GM18505 (cell line): Measurements from ENCODE around the gene ST6GALNAC2.
"Not testable (repeated sequence)": the region's sequence is repeated elsewhere in the genome, so short reads cannot be mapped to it uniquely, and the experiment has no call there.

ENCODE experiments used
- ATAC-seq: cut with Tn5 transposase; IDR thresholded peaks from one replicate; pipeline ENCODE4 v1.9.1; 2021; ENCODE audit not compliant: unreplicated experiment
- POLR2A ChIP-seq: IDR thresholded peaks from 4 replicates; pipeline ENCODE4 v1.6.1; 2011; ENCODE audit warnings: borderline replicate concordance; ENCODE audit not compliant: insufficient read depth, insufficient read length; ENCODE audit errors: extremely low read depth

Gene ST6GALNAC2

DNA sequence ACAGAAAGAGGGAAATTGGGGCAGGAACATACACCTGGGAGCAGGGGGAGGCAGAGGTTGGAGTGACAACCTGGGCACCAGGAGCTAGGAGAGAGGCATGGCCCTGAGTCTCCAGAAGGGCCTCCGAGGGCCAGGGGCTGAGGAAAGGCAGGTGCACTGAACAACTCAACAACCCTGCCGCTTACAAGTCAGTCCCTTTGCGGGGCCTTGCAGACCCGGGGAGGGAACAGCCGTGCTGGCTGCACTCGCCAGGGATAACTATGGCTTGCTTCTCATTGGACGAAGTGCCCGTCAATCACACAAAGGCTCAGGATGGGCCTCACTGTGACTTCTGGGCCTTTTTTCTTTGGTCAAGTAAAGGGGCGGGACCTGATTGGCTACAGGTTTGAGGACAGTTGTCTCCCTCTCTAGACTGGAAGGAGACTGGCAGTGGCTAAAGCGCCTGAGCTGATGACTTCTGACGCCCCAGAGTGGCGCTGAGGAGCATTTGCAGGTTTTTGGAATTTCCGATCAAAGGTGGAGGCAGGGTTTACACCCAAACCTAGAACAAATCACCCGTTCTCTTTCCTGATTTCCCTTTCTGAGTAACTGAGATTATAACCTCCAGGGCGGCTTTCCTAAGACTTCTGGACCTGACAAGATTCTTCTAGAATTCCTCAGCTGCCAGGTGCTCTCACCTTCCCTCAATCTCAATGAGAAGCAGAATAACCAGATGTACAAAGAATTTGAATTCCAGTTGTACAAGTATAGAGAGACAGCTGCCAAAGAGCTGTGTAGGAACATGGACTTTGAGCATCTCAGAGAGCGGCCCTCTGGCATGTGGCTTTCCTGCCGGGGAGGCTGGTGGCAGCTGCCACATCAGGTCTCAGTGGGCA is 27.6 kb upstream of the ST6GALNAC2 start:
- TF ChIP-seq POLR2A, result no peak
- no peak for ATAC-seq

DNA sequence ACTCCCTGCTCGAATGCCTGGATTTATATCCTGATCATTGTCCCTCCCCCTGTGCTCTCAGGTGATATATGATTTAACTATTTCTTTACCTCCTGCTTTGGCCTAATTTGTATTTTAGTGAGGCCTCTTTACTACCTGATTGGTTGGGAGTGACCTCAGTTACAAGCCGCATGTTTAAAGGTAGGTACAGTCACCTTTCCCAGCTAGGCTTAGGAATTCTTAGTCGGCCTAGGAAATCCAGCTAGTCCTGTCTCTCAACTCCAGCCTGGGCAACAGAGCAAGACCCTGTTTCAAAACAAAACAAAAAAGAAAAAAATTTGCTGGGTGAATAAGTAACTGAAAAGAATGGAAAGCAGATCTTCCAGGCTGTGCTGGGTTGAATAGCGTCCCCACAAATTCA is 26.8 kb upstream of the ST6GALNAC2 start:
- no peak for TF ChIP-seq POLR2A
- ATAC-seq, result no peak

- TF ChIP-seq POLR2A, result no peak
- ATAC-seq, result no peak
Observed at GRCh38 chr17:76611758-76612157, 26.1 kb upstream of the ST6GALNAC2 start.

DNA sequence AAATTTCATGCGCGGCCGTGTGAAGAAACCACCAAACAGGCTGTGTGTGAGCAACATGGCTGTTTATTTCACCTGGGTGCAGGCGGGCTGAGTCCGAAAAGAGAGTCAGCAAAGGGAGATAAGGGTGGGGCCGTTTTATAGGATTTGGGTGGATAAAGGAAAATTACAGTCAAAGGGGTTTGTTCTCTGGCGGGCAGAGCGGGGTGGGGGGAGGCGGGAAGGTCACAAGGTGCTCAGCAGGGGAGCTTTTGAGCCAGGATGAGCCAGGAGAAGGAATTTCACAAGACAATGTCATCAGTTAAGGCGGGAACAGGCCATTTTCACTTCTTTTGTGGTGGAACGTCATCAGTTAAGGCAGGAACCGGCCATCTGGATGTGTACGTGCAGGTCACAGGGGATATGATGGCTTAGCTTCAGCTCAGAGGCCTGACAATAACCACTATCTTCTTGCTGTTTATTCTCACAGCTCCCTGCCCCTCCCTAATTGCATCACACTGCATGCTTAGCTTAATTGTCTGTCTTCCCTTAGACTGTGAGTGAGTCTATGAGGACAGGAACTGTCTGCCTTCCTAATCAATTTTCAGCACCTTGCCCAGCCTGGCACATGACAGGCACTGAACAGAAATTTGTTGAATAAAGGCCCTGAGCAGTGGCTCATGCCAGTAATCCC is 25.6 kb upstream of the ST6GALNAC2 start:
- ATAC-seq, result not testable (repeated sequence)

DNA sequence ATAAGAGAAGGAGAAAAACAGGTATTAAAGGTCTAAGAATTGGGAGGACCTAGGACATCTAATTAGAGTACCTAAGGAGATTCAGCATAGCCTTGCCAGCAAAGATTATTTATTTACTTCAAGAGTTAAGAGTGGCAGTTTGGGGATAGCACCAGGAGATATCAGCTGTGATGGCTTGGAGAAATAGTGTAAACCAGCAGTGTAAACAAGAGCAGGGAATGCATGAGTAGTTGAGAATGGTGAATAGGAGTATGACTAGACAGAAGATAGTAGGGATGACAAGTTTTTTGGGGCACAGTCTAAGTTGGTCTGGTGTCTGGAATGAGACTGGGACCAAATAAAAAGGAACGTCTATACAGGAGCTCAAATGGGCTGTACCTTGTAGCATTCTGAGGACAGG is 21.0 kb upstream of the ST6GALNAC2 start:
- ATAC-seq, result not testable (repeated sequence)

- TF ChIP-seq POLR2A, result no peak
- no peak for ATAC-seq
Observed at GRCh38 chr17:76601065-76601464, 15.4 kb upstream of the ST6GALNAC2 start.

DNA sequence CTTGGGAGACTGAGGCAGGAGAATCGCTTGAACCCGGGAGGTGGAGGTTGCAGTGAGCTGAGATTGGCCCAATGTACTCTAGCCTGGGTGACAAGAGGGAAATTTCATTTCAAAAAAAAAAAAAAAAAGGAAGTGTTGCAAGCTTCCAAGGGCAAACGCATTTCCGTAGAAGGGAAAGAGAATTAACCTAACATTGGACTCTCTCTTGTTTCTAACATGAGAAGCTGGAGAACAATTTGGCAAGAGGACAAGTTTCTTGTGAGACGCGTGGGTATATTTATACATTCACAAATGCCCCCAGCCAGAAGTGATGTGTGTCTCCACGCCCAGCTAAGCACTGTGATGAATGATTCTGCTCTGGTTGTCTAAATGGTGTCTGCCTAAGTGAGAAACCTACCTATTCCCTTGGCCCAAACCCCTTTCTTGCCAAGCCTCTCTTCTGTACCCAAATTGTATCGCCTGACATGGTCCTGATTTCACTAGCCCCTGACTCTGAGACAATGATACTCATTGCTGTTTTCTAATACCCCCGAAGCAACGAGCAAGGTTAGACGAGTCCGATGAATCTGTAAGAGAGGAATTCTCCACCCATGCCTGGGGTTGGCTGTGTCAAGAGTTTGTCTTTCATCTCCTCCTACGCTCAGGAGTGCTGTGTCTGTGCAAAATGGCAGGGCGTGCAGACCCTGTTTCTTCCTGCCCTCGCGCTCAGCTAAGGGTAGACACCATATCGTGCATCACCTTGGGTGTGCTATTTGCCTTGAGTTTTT is 14.2 kb upstream of the ST6GALNAC2 start:
- no peak for TF ChIP-seq POLR2A
- ATAC-seq, result no peak

DNA sequence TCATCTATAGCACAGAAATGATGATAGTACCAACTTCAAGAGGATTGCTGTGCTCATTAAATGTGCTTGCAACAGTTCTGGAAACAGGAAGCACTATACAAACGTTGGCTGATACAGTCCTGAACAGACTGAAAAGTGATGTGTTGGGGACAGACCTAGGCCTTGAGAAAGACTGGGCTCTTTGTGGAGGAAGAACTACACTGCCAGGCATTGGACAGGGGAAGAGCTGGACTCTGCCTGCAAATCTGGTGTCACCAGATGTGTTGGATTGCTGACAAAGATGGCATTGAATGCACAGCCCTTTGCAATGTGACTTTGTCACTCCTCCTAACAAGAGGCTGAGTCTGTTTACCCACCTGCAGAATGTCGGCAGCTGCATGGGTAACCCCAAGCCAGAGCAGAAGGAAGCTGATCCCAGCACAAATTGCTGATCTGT is 12.4 kb upstream of the ST6GALNAC2 start:
- ATAC-seq, result no peak
- TF ChIP-seq POLR2A, result no peak

DNA sequence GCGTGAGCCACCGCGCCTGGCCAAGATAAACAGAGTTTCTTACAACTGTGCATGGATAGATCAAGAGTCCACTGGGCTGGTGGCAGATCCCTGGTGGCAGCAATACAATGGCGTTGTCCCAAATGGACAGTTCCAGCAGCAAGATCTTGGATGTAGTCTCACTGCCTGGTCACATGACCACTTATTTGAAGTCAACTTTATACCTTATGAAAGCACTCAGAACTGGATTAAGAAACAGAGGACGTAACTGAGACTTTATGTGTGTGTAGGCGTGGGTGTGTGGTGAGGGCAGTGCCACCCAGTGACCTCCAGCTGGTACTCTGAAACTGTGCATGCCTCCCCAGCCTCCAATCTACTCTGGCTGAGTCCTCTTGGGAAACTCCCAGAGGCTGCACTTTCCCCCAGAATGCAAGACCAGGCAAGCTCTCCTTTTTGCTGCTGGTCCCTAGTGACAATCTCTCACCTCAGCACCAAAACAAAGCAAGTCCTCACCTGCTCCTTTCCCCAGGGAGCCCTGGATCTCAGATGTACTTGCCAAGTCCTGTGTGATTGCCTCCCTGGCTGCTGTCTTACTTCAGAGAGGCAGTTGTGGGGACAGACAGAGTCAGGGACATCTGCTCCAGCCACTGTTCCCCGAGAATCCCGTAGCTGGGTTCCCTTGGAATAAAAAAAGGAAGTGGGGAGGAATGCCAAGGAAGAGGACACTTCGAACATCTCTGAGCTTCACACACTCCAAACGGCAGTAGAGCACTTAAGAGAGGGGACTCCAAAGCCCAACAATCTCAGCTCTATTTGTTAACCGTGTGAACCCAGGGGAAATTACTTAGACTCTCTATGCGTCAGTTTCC is 11.7 kb upstream of the ST6GALNAC2 start:
- no peak for ATAC-seq
- no peak for TF ChIP-seq POLR2A

DNA sequence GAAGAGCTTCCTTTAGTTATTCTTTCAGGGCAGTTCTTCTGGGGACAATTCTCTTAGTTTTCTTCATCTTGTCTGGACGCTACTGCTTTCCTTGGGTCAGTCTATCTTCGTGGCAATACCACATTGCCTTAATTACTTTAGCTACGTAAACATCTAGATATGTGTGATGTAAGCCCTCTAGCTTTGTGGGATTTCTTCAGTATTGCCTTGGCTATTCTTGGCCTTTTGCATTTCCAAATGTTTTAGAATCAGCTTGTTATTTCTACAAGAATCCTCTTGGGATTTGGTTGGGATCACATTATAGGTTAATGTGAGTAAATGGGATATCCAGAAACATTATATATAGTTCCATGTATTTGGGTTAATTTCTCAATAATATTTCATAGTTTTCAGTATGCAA is 9.0 kb upstream of the ST6GALNAC2 start:
- TF ChIP-seq POLR2A, result no peak
- ATAC-seq, result no peak

DNA sequence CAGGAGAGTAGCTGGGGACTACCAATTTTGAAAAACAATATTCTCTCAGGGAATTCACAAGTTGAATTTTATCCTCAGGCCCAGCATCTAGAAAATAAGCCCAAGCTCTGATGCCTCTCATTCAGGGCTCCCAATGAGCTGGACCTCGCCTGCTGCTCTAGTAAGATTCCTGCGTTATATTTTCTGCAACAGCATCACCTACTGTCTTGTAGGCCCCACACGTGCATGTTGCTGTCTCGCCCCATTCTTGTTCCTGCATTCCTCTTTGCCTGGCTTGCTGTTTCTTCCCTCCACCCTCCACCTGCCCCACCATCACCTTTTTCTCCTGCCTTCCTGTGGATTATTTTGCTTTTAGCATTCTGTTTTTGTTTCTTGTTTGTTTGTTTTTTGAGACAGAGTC is 8.3 kb upstream of the ST6GALNAC2 start:
- TF ChIP-seq POLR2A, result no peak
- ATAC-seq, result no peak

DNA sequence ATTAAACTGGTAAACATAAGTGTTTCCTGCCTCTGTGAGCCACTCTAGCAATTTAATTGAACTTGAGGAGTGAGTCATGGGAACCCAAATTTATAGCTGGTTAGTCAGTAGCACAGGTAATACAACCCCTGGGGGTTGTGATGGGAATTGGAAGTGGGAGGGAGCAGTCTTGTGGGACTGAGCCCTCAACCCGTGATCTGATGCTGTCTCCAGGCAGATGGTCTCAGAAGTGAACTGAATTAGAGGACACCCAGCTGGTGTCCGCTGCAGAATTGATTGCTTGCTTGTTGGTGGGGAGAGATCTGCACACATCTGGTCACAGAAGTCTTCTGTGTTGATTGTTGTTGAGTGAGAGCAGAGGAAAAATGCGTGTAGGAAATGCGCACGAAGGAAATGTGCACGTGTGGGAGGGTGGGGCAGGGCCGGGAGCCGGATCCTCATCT is 7.7 kb upstream of the ST6GALNAC2 start:
- no peak for ATAC-seq
- no peak for TF ChIP-seq POLR2A

GRCh38 chr17:76588182-76588581 is 2.5 kb upstream of the ST6GALNAC2 start:
- ATAC-seq, result no peak
- TF ChIP-seq POLR2A, result no peak
